GM19395 (cell line): Measurements from ENCODE around the gene SUV39H1.
A peak's percentile ranks its signal among the peaks of the same experiment; 100 is the strongest.
"Not testable (repeated sequence)": the region's sequence is repeated elsewhere in the genome, so short reads cannot be mapped to it uniquely, and the experiment has no call there.

Experiments used
- ATAC-seq: cut with Tn5 transposase; IDR thresholded peaks from one replicate; pipeline ENCODE4 v1.9.1; 2021; ENCODE audit warnings: mild to moderate bottlenecking, moderate library complexity; ENCODE audit not compliant: unreplicated experiment

The SUV39H1 gene

GRCh38 chrX:48696301-48696908 is at the start of gene SUV39H1:
TSS of gene SUV39H1 (plus strand) at chrX:48696734. CDS start at chrX:48696785, 51 bp downstream.
- peak; percentile 82 for ATAC-seq

GRCh38 chrX:48648336-48648751 is 48.2 kb upstream of the SUV39H1 start:
- no peak for ATAC-seq

- ATAC-seq, result no peak
Observed at GRCh38 chrX:48649102-48649501, 47.4 kb upstream of the SUV39H1 start.

- ATAC-seq, result not testable (repeated sequence)
Observed at GRCh38 chrX:48652055-48652579, 44.4 kb upstream of the SUV39H1 start.

- not testable (repeated sequence) for ATAC-seq
Observed at GRCh38 chrX:48654746-48655145, 41.8 kb upstream of the SUV39H1 start.

GRCh38 chrX:48659686-48660085 is 36.8 kb upstream of the SUV39H1 start:
- not testable (repeated sequence) for ATAC-seq

GRCh38 chrX:48663241-48663640 is 33.3 kb upstream of the SUV39H1 start:
- ATAC-seq, result no peak

- ATAC-seq, result no peak
Observed at GRCh38 chrX:48664156-48664555, 32.4 kb upstream of the SUV39H1 start.

- no peak for ATAC-seq
Observed at GRCh38 chrX:48665991-48666390, 30.5 kb upstream of the SUV39H1 start.

- no peak for ATAC-seq
Observed at GRCh38 chrX:48666649-48667048, 29.9 kb upstream of the SUV39H1 start.

GRCh38 chrX:48667509-48667908 is 29.0 kb upstream of the SUV39H1 start:
- no peak for ATAC-seq

GRCh38 chrX:48668187-48668586 is 28.3 kb upstream of the SUV39H1 start:
- not testable (repeated sequence) for ATAC-seq

GRCh38 chrX:48676106-48676892 is 20.2 kb upstream of the SUV39H1 start:
- ATAC-seq, result peak; percentile 91

- peak; percentile 14 for ATAC-seq
Observed at GRCh38 chrX:48676893-48677270, 19.7 kb upstream of the SUV39H1 start.

- no peak for ATAC-seq
Observed at GRCh38 chrX:48677516-48677915, 19.0 kb upstream of the SUV39H1 start.

GRCh38 chrX:48680467-48680866 is 16.1 kb upstream of the SUV39H1 start:
- ATAC-seq, result not testable (repeated sequence)

- not testable (repeated sequence) for ATAC-seq
Observed at GRCh38 chrX:48680925-48681324, 15.6 kb upstream of the SUV39H1 start.

GRCh38 chrX:48681539-48682183 is 14.9 kb upstream of the SUV39H1 start:
- no peak for ATAC-seq

- ATAC-seq, result not testable (repeated sequence)
Observed at GRCh38 chrX:48682795-48683194, 13.7 kb upstream of the SUV39H1 start.

GRCh38 chrX:48683411-48683982 is 13.0 kb upstream of the SUV39H1 start, which contains the start of gene WAS:
TSS of gene WAS (plus strand) at chrX:48683799. CDS start at chrX:48683854, 55 bp downstream.
- peak; percentile 79 for ATAC-seq

- no peak for ATAC-seq
Observed at GRCh38 chrX:48684134-48684533, 12.4 kb upstream of the SUV39H1 start.
